Measurements from ENCODE around the gene ARID1B.

GRCh38 chr6:156943816-156944215, 166.6 kb downstream of the ARID1B start:
- no peak for TF ChIP-seq CTCF (IDR thresholded peaks at IDR 0.05; ENCODE audit: insufficient read depth, low read length, poor library complexity, severe bottlenecking)
- no peak for TF ChIP-seq EZH2phosphoT487 (conservative IDR thresholded peaks at IDR 0.05; ENCODE audit: low read length)
